K562 (cell line): ENCODE data around the gene ITPKB.

ENCODE experiments used
- CREB5 ChIP-seq: fragments of 250-450 bp; sonication (Bioruptor Pico); IDR thresholded peaks from 2 replicates; pipeline ENCODE4 v1.5.0; 2020; ENCODE audit warnings: mild to moderate bottlenecking
- FOXJ3 ChIP-seq: sonication (generic); formaldehyde crosslinking; IDR thresholded peaks from 2 replicates; pipeline ENCODE4 v1.4.0; 2020; ENCODE audit warnings: mild to moderate bottlenecking, missing genetic modification reagents
- FOXP1 ChIP-seq: sonication (generic); formaldehyde crosslinking; IDR thresholded peaks from 2 replicates; pipeline ENCODE4 v1.8.0; 2022; ENCODE audit warnings: mild to moderate bottlenecking, missing genetic modification reagents
- ILF3 ChIP-seq: fragments of 450-650 bp; IDR thresholded peaks from 2 replicates; pipeline ENCODE4 v1.6.1; 2018; ENCODE audit warnings: antibody characterized with exemption, mild to moderate bottlenecking, moderate library complexity, borderline replicate concordance
- MYNN ChIP-seq, 2 experiments: sonication (generic); formaldehyde crosslinking in 1 of 2; IDR thresholded peaks; 2 replicates each; pipeline versions ENCODE4 v1.5.0 to v1.6.1; 2016 to 2020; ENCODE audit warnings: antibody characterized with exemption in 1 of 2, missing genetic modification reagents in 1 of 2
- NRF1 ChIP-seq, 2 experiments: fragments of 450-650 bp; IDR thresholded peaks in 1 of 2; conservative IDR thresholded peaks in 1 of 2; 2 replicates each; pipeline ENCODE4 v1.6.1; 2014; ENCODE audit warnings: mild to moderate bottlenecking in 2 of 2
- POLR2A ChIP-seq: fragments of 450-650 bp; conservative IDR thresholded peaks from 2 replicates; pipeline ENCODE4 v1.6.1; 2016
- POLR2AphosphoS2 ChIP-seq: IDR thresholded peaks from 2 replicates; pipeline ENCODE4 v1.6.1; 2012; ENCODE audit warnings: low read length, improper control_type of control experiment
- RBM34 ChIP-seq: fragments of 200-400 bp; formaldehyde crosslinking; IDR thresholded peaks from 2 replicates; pipeline ENCODE4 v1.6.1; 2018; ENCODE audit warnings: low read length, borderline replicate concordance; ENCODE audit not compliant: insufficient read depth
- RNF2 ChIP-seq: sonication (generic); IDR thresholded peaks from 2 replicates; pipeline ENCODE4 v1.6.1; 2016
- SOX6 ChIP-seq: fragments of 450-650 bp; IDR thresholded peaks from 2 replicates; pipeline ENCODE4 v1.6.1; 2014; ENCODE audit warnings: mild to moderate bottlenecking
- TBP ChIP-seq: optimal IDR thresholded peaks from 2 replicates; pipeline ENCODE3; 2011; ENCODE audit warnings: low read depth, low read length, improper control_type of control experiment

- TF ChIP-seq RBM34 = no peak
- no peak for TF ChIP-seq POLR2A
- no peak for TF ChIP-seq TBP
- no peak for TF ChIP-seq FOXJ3
- TF ChIP-seq CREB5 (CRISPR knock-in tag) = no peak
- no peak for TF ChIP-seq ILF3
- TF ChIP-seq FOXP1 = no peak
- no peak for TF ChIP-seq MYNN (IDR thresholded peaks at IDR 0.05)
- TF ChIP-seq MYNN (CRISPR knock-in tag; IDR thresholded peaks at IDR 0.05) = no peak
- TF ChIP-seq NRF1 (conservative IDR thresholded peaks at IDR 0.05 in 1 of 2, IDR thresholded peaks at IDR 0.05 in 1 of 2) = no peak
- no peak for TF ChIP-seq POLR2AphosphoS2
- no peak for TF ChIP-seq SOX6
- TF ChIP-seq RNF2 = no peak
Observed at GRCh38 chr1:226590614-226591013, 148.5 kb downstream of the ITPKB start.
